GM19238 (cell line): ENCODE results near the gene TMEM190.

ENCODE experiments used
- DNase-seq: peaks from one replicate; pipeline ENCODE4 v3.0.0; 2011; ENCODE audit warnings: low spot score; ENCODE audit not compliant: insufficient read length

The TMEM190 gene

DNA sequence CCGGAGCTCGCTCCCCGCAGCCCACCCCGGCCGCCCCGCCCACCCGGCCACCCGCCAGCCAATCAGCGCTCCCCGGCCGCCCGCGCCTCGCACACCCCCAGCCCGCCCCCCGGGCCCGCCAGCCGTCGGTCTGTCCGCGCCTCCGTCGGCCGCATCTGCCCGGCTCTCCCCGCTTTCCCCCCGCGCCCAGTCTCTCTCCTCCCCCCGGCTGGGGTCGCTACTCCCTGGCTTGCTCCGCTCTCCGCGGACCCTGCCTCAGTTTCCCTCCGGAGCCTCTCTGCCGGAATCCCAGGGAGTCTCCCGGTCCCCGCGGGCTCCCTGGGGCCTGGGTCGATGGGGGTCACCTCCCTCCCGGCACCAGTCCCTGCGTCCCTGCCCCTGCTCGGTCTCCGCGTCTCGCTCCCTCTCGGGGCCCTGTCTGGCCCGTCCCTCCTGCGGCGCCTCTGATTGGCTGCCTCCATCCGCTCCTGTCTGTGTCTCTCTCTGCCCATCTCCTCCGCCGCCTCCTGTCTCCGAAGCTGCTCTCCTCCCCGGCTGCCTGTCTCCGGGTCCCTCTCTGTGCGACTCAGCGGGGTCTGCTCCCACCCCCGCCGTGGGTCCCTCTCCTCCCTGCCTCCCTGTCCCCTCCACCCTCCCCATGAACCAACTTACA, 6.8 kb upstream of the TMEM190 start:
- DNase-seq: peak; percentile 64

DNA sequence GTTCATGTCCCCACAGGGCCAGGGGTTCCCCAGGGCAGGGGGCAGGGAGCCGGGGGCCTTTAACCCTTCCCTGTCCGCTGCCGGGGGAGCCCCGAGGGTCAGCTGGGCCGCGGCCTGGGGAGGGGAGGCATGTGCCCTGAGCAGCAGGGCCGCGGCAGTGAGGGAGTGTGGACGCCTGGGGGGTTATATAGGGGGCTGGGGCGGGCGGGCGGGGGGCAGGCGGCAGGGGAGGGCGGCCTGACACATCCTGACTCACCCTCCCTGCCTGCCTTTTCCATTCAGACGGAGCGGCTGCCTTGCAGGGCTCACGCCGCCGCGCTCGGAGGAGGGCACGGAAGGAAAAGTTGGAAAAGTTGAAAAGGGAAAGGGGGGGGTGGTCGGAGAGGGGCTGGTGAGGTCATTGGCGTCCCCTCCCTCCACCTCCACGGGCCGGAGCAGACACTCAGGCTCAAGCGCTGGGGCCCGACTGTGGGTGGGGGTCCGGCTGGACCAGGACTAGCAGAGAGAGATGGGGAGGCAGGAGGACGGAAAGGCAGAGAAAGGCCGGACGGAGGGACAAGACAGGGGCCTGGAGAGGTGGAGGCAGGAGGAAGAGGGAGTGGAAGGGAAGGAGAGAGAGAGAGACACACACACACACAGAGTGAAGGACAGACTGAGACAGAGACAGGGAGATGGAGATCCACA, 6.2 kb upstream of the TMEM190 start, which contains the start of gene IL11:
IL11 (minus strand) TSS at position 159 of the 684 bp plus-strand sequence; CDS start at position 6, 153 bp downstream.
- no peak for DNase-seq

DNA sequence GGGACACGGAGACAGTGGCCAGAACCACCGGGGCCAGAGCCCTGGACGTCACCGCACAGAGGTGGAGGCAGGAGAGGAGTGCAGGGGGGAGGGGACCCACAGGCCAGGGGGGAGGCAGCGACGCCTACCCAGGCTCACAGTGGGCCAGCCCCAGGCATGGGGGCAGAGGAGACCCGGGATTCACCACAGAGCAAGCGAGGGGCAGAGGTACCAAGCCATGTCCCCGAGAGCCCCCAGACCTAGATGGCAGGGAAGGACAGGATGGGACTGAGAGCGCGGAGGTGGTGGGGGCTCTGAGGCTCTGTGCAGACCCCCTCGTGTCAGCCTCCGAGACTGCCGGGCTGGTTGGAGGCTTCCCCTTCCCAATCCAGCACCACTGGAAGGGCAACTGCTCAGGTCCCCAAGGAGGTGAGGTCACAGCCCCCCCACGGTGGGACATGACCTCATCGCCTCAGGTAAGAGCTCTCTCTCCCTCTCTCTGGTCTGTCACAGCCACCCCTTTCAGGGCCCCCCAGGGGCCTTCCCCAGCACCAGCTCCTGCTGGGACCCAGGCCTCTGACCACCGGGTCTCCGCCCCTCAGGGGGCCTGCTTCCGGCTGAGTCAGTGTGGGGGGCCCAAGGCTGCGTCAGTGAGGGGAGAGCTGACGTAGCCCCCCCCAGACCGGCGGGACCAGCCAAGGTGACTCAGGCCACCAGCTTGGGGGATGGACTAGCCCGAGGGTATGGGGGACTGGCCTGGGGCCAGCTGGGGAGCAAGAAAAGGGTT, 4.1 kb upstream of the TMEM190 start:
- no peak for DNase-seq

DNA sequence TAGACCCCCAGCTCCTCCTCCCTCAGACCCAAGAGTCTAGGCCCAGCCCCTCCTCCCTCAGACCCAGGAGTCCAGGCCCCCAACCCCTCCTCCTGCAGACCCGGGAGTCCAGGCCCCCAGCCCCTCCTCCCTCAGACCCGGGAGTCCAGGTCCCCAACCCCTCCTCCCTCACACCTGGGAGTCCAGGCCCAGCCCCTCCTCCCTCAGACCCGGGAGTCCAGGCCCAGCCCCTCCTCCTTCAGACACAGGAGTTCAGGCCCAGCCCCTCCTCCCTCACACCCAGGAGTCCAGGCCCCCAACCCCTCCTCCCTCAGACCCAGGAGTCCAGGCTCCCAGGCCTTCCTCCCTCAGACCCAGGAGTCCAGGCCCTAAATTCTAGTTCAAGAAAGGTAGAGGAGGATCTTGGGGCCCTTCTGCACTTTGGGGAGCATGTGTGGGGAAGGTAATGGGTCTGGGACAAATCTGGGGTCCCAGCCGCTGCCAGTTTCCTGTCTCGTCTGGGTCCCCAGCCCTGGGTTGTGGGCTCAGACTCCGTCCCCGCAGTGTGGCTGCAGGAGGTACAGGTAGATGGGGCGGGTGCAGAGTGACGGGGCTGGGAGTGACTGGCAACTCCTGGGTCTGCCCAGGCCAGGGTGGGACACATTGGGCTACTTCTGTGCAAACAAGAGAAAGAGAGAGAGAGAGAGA, 3.2 kb upstream of the TMEM190 start:
- DNase-seq: no peak

DNA sequence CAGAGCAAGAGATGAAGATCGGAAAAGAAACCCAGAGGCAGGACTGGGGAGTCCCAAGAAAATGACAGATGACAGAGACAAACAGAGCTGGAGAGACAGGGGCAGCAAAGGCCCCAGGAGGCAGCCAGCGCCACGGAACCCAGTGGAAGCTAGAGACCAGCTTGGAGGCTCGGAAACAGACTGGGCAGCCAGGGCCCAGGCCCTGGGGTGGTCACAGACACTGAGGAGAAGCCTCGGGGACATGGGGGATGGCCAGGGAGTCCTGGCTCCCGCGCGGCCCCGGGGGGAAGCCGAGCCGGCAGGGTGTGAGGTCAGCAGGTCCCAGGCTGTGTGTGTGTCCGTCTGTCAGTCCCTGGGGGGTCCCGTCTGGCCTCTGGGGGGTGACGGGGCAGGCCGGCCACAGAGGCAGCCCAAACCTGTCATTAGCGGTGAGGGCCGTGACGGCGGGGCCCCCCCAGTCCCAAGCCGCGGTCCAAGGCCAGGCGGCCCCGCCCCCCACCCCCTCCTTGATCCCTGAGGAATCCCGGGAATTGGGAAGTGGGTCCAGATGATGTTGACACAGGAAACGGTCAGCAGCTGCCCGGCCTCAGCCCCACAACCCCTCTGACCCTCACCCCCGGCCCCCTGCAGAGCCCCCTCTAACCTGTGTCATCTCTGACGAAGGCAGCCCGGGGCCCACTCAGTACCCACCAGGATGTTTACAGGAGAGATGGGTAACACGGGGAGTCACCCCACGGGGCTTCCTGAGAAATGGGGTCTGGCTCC, 2.5 kb upstream of the TMEM190 start:
- DNase-seq: no peak

DNA sequence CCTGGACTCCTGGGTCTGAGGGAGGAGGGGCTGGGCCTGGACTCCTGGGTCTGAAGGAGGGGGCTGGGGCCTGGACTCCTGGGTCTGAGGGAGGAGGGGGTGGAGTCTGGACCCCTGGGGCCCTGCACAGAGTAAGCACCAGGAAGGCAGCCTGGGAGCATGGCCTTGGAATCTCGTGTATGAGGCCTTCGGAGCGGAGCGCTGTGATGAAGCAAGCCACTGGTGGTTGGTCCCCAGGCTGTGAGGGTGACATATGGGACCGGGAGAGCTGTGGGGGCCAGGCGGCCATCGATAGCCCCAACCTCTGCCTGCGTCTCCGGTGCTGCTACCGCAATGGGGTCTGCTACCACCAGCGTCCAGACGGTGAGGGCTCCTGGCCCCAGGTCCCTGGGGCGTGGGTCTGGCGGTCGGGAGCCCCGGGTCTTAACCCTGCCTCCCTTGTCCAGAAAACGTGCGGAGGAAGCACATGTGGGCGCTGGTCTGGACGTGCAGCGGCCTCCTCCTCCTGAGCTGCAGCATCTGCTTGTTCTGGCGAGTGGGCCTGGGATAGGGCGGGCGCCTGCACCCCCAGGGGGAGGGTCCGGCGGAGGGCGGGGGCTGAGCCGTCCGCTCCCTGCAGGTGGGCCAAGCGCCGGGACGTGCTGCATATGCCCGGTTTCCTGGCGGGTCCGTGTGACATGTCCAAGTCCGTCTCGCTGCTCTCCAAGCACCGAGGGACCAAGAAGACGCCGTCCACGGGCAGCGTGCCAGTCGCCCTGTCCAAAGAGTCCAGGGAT, 918 bp downstream of the TMEM190 start:
- DNase-seq: no peak

DNA sequence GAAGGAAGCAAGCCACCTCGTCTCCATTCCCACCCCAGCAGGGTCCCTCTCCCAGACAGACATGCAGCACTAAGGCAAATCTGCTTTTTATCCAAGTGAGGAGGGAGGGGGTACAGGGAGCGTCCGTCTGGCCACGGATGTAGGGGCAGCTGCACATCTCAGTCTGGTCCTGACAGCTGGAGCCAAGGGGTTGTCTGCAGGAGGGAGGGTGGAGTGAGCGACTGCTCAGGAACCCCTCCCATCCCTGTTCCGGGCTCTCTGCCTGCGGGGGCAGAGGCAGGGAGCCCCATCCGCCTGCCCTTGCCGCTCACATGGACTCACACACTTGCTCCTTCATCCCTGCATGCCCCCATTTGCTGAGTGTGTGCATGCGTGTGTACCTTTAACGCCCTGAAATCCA, 2.5 kb downstream of the TMEM190 start:
- DNase-seq: no peak

DNA sequence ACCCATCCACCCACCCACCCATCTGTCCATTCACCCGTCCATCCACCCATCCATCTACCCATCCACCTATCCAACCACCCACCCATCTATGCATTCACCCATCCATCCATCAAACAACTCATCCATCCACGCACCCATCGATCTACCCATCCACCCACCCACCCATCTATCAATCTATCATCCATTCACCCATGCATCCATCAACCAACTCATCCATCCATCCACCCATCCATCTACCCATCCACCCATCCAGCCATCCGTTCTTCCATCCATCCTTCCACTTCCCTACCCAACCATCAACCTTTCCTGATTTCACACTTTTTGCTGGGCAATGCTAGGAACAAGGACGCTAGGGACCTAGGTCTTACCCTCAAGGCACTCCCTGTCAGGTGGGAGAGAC, 5.4 kb downstream of the TMEM190 start:
- DNase-seq: no peak

DNA sequence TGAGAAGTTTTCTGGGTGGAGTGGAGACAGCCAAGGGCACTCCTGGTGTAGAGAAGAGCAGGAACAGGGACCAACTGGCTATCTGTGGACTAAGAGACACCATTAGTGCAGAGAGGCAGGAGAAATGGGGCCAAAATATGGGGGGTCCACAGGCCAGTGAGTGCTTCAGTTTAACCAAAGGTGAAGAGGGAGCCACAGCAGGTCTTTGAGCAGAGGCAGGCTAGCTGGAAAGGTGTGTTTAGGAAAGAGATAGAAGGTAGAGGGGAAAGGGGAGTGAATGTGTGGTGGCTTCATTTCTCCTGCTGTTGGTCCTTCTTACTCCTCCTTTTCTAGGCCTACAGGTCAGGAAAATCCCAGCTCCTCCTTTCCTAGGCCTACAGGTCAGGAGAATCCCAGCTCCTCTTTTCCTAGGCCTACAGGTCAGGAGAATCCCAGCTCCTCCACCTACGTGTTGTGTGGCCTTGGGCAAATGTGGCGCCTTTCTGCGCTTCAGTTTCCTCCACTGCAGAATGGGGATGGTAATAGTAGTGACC, 6.0 kb downstream of the TMEM190 start:
- DNase-seq: no peak

DNA sequence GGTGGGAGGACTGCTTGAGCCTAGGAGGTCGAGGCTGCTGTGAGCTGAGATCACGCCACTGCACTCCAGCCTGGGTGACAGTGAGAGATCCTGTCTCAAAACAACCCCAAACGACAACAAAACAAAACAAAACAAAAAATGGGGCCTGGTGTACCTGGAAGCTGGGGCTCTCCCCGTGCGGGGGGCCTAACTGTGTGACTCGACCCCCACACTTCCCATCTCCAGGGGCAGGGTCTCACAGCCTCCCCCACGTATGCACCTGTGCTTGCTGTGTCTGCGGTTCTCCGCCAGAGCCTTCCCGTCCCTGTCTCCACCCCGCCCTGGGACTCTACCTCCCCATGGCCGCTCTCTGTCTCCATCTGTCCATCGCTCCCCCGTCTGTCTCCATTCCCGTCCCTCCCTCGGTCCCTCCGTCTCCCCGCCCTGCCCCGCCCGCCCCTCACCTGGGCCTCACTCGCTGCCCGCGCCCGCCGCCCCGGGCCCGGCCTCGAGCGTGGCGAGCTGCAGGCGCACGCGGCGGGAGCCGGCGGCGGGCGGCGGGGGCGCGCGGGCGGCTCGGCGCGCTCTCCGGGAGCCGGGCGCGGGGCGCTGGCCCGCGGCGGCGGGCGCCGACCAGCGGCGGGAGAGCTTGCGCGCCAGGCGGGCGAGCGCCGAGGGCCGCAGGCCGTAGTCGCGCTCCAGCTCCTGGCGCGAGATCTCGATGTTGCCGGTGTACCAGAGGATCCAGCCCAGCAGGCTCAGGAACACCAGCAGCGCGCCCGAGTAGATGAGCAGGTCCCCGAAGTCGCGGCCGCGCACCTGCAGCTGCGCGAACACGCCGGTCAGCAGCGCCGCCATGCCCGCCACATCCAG, 6.9 kb downstream of the TMEM190 start:
- DNase-seq: peak; percentile 82

DNA sequence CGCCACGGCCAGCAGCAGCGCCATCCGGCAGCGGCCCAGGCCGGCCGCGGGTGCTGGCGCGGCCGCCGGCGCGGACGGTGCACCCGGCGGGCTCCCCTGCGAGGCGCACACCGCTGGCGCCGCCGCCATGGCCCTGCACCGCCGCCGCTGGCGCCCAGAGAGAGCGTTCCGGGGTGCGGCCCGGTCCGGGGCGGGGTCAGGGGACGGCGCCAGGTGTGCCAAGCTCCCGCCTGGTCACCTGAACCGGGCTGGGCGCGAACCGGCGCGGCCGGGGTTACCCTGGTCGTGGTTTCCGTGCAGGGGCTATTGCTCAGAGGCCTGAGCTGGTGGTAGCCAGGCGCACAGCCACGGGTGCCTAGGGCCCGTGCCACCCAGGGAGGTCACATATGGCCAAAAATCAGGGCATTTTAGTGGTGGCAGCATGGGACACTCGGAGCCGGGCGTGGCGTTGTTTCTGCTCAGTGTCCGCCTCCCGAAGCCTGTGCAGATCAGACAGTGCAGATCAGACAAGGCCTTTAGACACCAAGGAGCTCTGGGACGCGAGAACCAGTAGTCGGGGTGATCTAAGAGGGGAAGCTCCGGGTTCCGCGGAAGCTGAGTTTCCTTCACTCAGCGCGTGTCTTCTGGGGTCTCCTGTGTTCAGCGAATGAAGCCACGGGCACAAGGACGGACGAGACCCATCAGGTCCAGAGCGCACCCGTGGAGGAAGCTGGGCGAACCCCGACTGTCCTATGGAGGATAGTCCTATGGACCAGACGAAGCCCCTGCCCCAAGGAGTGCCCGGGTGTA, 7.7 kb downstream of the TMEM190 start, which contains the start of gene TMEM238:
TMEM238 (minus strand) TSS at position 162 of the 789 bp plus-strand sequence; CDS start at position 129, 33 bp downstream.
- no peak for DNase-seq

DNA sequence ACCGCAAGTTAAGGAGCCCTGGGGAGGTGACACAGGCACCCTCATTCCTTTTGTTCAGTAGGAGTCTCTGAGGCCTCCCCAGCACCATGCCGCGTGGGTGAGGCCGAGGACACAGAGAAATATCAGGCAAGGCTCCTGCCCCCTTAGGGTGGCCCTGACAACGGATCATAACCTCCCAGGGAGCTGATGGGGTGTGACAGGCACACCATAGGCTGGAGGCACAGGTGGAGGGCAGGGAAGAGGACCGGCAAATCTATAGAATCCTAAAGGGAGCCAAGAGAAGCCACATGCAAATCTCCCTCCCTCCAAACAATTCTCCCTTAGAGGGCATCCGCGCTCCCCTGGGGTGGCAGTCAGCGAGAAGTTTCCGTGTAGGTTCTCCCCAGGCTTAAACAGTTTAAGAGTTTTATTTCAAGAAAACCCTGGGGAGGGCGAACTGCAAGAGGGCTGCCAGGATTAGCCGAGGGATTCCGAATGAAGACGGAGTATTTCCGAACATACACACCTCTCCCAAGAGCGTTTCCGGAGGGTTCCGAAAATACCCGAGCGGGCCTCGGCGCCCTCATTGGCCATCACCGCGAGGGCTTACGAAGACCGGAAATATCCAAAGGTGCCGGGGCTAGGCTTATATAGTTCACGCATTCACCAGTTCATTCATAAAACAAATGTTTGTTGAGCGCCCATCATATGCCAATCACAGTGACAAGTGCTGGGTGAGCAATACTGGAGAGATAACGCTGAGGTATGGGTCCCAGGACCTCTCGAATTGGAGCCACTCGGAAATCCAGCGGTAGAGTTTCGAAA, 8.5 kb downstream of the TMEM190 start:
- DNase-seq: peak; percentile 93

DNA sequence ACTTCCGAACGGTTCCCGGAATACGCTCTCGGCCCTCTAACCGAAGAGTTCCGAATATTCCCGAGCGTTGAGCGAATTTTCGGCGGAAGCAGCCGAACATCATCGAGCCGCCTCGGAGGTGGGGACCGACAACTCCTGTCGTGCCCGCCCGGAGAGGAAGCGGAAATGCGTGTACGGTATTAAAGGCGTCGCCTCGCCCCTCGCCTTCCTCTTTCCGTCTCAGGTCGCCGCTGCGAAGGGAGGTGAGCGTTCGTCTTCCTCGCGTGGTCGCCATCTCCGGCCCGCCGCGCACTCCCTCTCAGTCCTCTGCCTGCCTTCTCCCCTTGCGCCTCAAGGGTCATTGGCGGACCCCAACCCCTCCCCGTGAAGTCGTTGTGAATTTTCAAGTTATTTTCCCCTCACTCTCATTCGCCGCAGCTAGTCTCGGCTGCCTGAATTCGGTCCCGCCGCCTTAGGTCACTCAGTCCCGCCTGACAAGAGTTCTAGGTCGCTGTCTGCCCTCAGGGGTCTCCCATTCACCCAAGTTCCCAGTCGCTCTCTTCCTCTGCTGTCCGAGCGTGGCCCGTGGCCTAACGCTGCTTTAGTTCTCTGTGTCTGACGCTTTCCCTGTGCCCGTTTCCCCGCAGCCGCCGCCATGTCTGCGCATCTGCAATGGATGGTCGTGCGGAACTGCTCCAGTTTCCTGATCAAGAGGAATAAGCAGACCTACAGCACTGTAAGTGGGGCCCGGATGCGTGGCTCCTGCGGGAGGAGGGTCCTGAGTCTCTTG, 9.3 kb downstream of the TMEM190 start, which contains the start of gene RPL28:
RPL28 (plus strand) TSS at position 209 of the 769 bp plus-strand sequence; CDS start at position 635, 426 bp downstream.
- DNase-seq: peak; percentile 97

DNA sequence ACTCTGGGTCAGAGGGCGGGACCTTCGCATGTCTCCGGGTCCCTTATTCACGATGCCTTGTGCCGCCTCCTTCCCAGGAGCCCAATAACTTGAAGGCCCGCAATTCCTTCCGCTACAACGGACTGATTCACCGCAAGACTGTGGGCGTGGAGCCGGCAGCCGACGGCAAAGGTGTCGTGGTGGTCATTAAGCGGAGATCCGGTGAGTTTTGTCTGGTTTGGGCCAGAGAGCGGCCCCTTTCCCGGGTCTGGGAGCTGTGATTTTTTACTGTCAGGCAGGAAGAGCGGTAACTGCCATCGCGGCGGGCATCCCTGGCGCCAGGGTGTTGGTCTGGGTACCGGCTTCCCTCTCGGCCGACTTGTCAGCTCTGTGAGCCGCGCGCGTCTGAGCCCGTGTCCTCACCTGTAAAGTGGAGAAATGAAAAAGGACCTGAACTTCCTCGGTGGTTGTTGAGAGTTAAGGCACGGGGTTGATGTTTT, 9.9 kb downstream of the TMEM190 start:
- no peak for DNase-seq

DNA sequence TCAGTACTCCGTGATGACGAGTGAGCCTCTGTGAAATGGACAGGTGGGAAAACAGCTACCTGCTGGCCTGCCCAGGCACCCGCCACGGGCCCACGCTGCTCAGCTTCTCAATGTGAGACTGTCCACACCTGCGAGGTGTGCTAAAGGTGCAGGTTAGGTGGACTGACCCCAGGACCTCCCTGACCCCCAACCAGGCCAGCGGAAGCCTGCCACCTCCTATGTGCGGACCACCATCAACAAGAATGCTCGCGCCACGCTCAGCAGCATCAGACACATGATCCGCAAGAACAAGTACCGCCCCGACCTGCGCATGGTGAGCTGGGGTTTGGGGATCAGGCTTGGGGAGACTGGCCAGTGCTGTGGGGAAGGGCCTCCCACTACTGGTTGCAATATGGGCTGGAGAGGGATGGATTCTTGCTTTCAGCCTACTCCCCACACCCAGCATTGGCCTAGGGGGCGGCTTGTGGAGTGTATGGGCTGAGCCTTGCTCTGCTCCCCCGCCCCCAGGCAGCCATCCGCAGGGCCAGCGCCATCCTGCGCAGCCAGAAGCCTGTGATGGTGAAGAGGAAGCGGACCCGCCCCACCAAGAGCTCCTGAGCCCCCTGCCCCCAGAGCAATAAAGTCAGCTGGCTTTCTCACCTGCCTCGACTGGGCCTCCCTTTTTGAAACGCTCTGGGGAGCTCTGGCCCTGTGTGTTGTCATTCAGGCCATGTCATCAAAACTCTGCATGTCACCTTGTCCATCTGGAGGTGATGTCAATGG, 11.3 kb downstream of the TMEM190 start:
- DNase-seq: no peak
